Forelimb muscle (tissue), 1 donor: ENCODE data around the gene ZG16. TPM values are rescaled to one million over a fixed set of nuclear protein-coding genes. Genes with fewer than 3 reads are reported as not detected.
"Not testable (repeated sequence)": the region's sequence is repeated elsewhere in the genome, so short reads cannot be mapped to it uniquely, and the experiment has no call there.

Experiments
- DNase-seq: peaks from one replicate; pipeline ENCODE4 v3.0.0-alpha.2; 2013; ENCODE audit warnings: low read depth
- polyA plus RNA-seq: library from polyadenylated mRNA; unstranded; fragments of 120-200 nt; gene quantifications from one replicate; pipeline ENCODE4 v1.2.1, GENCODE V29; 2013; ENCODE audit not compliant: insufficient read length

Gene ZG16
- polyA plus RNA-seq, 1 donor, result not detected

GRCh38 chr16:29748760-29749149, 29.3 kb upstream of the ZG16 start:
- DNase-seq, result not testable (repeated sequence)

GRCh38 chr16:29753516-29753915, 24.5 kb upstream of the ZG16 start:
- DNase-seq, result no peak

GRCh38 chr16:29756654-29757053, 21.4 kb upstream of the ZG16 start:
- no peak for DNase-seq

GRCh38 chr16:29757086-29757485, 21.0 kb upstream of the ZG16 start:
- DNase-seq, result not testable (repeated sequence)

GRCh38 chr16:29757950-29758466, 20.0 kb upstream of the ZG16 start:
- no peak for DNase-seq

- no peak for DNase-seq
These were observed 17.3 kb upstream of the ZG16 start for GRCh38 chr16:29760567-29761279.

GRCh38 chr16:29761280-29761651, 16.8 kb upstream of the ZG16 start:
- not testable (repeated sequence) for DNase-seq

- no peak for DNase-seq
These were observed 16.2 kb upstream of the ZG16 start for GRCh38 chr16:29761882-29762281.

- DNase-seq, result no peak
These were observed 14.7 kb upstream of the ZG16 start for GRCh38 chr16:29763326-29763725.

- DNase-seq, result no peak
These were observed 12.7 kb upstream of the ZG16 start for GRCh38 chr16:29765167-29766032.

GRCh38 chr16:29766571-29766970, 11.5 kb upstream of the ZG16 start:
- DNase-seq, result no peak

- no peak for DNase-seq
These were observed 11.0 kb upstream of the ZG16 start for GRCh38 chr16:29767062-29767461.

GRCh38 chr16:29769507-29769906, 8.5 kb upstream of the ZG16 start:
- no peak for DNase-seq

GRCh38 chr16:29770250-29770929, 7.7 kb upstream of the ZG16 start:
- no peak for DNase-seq

- not testable (repeated sequence) for DNase-seq
These were observed 5.7 kb upstream of the ZG16 start for GRCh38 chr16:29772330-29772729.

GRCh38 chr16:29774730-29775129, 3.3 kb upstream of the ZG16 start:
- no peak for DNase-seq

GRCh38 chr16:29775742-29776408, 2.2 kb upstream of the ZG16 start:
- no peak for DNase-seq

GRCh38 chr16:29779474-29779873, 1.4 kb downstream of the ZG16 start:
- DNase-seq, result no peak

- DNase-seq, result not testable (repeated sequence)
These were observed 5.3 kb downstream of the ZG16 start for GRCh38 chr16:29783094-29783953.

- no peak for DNase-seq
These were observed 6.1 kb downstream of the ZG16 start for GRCh38 chr16:29784157-29784556.
